ENCODE data around the gene CSMD2. TPM values are rescaled to one million over a fixed set of nuclear protein-coding genes. Genes with fewer than 3 reads are reported as not detected.

Gene CSMD2
- total RNA-seq, 1 donor from 2014 or later, result not detected

- no peak for DNase-seq (ENCODE audit: low read depth)
Measured at GRCh38 chr1:33573661-33574060, 591.4 kb downstream of the CSMD2 start.

- no peak for DNase-seq (ENCODE audit: low read depth)
Measured at GRCh38 chr1:33572387-33572786, 592.6 kb downstream of the CSMD2 start.

- no peak for DNase-seq (ENCODE audit: low read depth)
Measured at GRCh38 chr1:33569331-33569730, 595.7 kb downstream of the CSMD2 start.

- no peak for DNase-seq (ENCODE audit: low read depth)
Measured at GRCh38 chr1:33563699-33564098, 601.3 kb downstream of the CSMD2 start.

GRCh38 chr1:33562563-33562962, 602.5 kb downstream of the CSMD2 start:
- no peak for DNase-seq (ENCODE audit: low read depth)

- DNase-seq (ENCODE audit: low read depth), result no peak
Measured at GRCh38 chr1:33561576-33561975, 603.5 kb downstream of the CSMD2 start.

- DNase-seq (ENCODE audit: low read depth), result no peak
Measured at GRCh38 chr1:33560680-33561079, 604.4 kb downstream of the CSMD2 start.

- DNase-seq (ENCODE audit: low read depth), result no peak
Measured at GRCh38 chr1:33548721-33549120, 616.3 kb downstream of the CSMD2 start.

- DNase-seq (ENCODE audit: low read depth), result no peak
Measured at GRCh38 chr1:33548319-33548718, 616.7 kb downstream of the CSMD2 start.

GRCh38 chr1:33547576-33547975, 617.5 kb downstream of the CSMD2 start:
- no peak for DNase-seq (ENCODE audit: low read depth)

- no peak for DNase-seq (ENCODE audit: low read depth)
Measured at GRCh38 chr1:33541966-33542365, 623.1 kb downstream of the CSMD2 start.

- DNase-seq (ENCODE audit: low read depth), result no peak
Measured at GRCh38 chr1:33537885-33538284, 627.1 kb downstream of the CSMD2 start.

- no peak for DNase-seq (ENCODE audit: low read depth)
Measured at GRCh38 chr1:33535334-33535733, 629.7 kb downstream of the CSMD2 start.

- no peak for DNase-seq (ENCODE audit: low read depth)
Measured at GRCh38 chr1:33532936-33533335, 632.1 kb downstream of the CSMD2 start.

- DNase-seq (ENCODE audit: low read depth), result no peak
Measured at GRCh38 chr1:33532250-33532649, 632.8 kb downstream of the CSMD2 start.

GRCh38 chr1:33529957-33530356, 635.1 kb downstream of the CSMD2 start:
- no peak for DNase-seq (ENCODE audit: low read depth)

- DNase-seq (ENCODE audit: low read depth), result no peak
Measured at GRCh38 chr1:33527934-33528333, 637.1 kb downstream of the CSMD2 start.

GRCh38 chr1:33524586-33524985, 640.4 kb downstream of the CSMD2 start:
- no peak for DNase-seq (ENCODE audit: low read depth)

- no peak for DNase-seq (ENCODE audit: low read depth)
Measured at GRCh38 chr1:33519240-33519884, 645.7 kb downstream of the CSMD2 start.

GRCh38 chr1:33517596-33518250, 647.3 kb downstream of the CSMD2 start:
- no peak for DNase-seq (ENCODE audit: low read depth)

GRCh38 chr1:33516891-33517567, 648.0 kb downstream of the CSMD2 start:
- no peak for DNase-seq (ENCODE audit: low read depth)

GRCh38 chr1:33516428-33516827, 648.6 kb downstream of the CSMD2 start:
- no peak for DNase-seq (ENCODE audit: low read depth)

- no peak for DNase-seq (ENCODE audit: low read depth)
Measured at GRCh38 chr1:33515607-33516006, 649.4 kb downstream of the CSMD2 start.
